ENCODE measurements around the gene DLGAP1.

DLGAP1 gene

GRCh38 chr18:3717376-3718025 is 737.6 kb downstream of the DLGAP1 start:
- H3K27ac ChIP-seq (ENCODE audit: low read length): no peak overlapping the region
- H3K4me1 ChIP-seq (ENCODE audit: insufficient read depth, low read length): peaks cover 9% of the 10 kb centered on the region; the same call in 1 of the 2 replicates
- H3K36me3 ChIP-seq (ENCODE audit: insufficient read depth, low read depth, low read length): no peaks in the 10 kb centered on the region
- no peak overlapping the region for H3K9ac ChIP-seq (ENCODE audit: low read depth, low read length)
- H3K27me3 ChIP-seq (ENCODE audit: insufficient read depth, low read length): no peaks in the 10 kb centered on the region
- no peaks in the 10 kb centered on the region for H3K9me3 ChIP-seq (ENCODE audit: insufficient read depth, low read depth, low read length)
- no peak overlapping the region for H3K4me3 ChIP-seq (ENCODE audit: low read length)

DNA sequence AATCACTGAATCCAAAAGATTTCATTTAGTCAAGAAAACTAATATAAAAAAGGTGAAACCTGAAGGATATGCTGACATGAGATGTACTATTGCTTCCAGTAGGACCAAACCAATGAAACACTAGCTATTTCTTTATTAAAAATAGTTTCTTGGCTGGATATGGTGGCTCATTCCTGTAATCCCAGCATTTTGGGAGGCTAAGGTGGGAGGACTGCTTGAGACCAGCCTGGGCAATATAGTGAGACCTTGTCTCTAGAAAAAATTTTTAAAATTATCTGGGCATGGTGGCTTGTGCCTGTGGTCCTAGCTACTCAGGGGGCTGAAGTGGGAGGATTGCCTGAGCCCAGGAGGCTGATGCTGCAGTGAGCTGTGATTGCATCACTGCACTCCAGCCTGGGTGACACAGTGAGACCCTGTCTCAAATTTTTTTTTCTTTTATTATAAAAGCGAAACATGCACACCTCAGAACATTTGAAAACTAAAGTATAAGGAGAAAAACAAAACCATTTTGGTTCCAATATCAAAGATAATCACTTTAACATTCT is 738.9 kb downstream of the DLGAP1 start:
- H3K9me3 ChIP-seq (ENCODE audit: insufficient read depth, low read depth, low read length): no peaks in the 10 kb centered on the region
- H3K9ac ChIP-seq (ENCODE audit: low read depth, low read length): no peak overlapping the region
- H3K27me3 ChIP-seq (ENCODE audit: insufficient read depth, low read length): no peaks in the 10 kb centered on the region
- no peak overlapping the region for H3K4me3 ChIP-seq (ENCODE audit: low read length)
- H3K36me3 ChIP-seq (ENCODE audit: insufficient read depth, low read depth, low read length): no peaks in the 10 kb centered on the region
- H3K4me1 ChIP-seq (ENCODE audit: insufficient read depth, low read length): no peaks in the 10 kb centered on the region
- H3K27ac ChIP-seq (ENCODE audit: low read length): no peak overlapping the region

DNA sequence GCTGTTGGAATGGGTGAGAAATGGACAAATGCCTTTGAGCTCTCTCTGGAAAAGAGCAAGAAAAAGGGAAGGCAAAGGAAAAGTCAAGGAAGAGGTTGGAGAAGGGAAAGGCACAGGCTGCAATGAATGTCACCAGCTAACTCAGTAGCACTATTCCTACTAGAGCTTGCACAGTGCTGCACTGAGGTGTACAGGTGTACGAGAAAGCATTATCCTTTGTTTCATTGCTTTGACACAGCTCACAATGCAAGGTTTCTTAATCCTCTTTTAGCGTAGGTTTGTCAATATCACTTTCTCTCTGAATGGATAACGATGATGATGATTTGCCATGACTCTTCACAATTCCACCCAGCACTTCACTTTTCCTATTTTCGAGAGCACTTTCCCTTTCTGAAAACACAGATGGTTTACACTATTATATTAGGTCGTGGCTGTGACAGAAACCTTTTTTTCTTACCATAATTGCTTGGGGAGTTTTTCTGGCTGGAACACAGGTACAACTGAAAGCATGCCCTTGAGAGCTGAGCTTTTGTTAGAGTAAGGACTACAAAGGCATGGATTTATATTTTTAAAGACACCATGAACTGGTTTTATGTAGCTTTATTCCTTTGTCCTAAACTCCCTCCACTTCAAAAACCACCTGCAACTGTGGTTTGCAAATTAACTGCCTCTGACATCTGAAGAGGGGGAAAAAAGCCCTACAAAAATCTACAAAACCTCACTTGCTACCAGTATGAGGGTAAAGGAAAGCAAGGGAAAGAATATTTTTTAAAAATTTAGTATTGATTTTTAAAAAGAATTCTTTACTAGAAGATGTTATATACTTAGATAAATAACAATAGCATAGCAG is 739.7 kb downstream of the DLGAP1 start:
- H3K9me3 ChIP-seq (ENCODE audit: insufficient read depth, low read depth, low read length): no peaks in the 10 kb centered on the region
- H3K4me1 ChIP-seq (ENCODE audit: insufficient read depth, low read length): no peaks in the 10 kb centered on the region
- no peak overlapping the region for H3K27ac ChIP-seq (ENCODE audit: low read length)
- no peaks in the 10 kb centered on the region for H3K36me3 ChIP-seq (ENCODE audit: insufficient read depth, low read depth, low read length)
- H3K27me3 ChIP-seq (ENCODE audit: insufficient read depth, low read length): no peaks in the 10 kb centered on the region
- no peak overlapping the region for H3K4me3 ChIP-seq (ENCODE audit: low read length)
- H3K9ac ChIP-seq (ENCODE audit: low read depth, low read length): no peak overlapping the region

- H3K27ac ChIP-seq (ENCODE audit: low read length): no peak overlapping the region
- H3K27me3 ChIP-seq (ENCODE audit: insufficient read depth, low read length): no peaks in the 10 kb centered on the region
- no peak overlapping the region for H3K4me3 ChIP-seq (ENCODE audit: low read length)
Measured at GRCh38 chr18:3713708-3714107, 741.4 kb downstream of the DLGAP1 start.

DNA sequence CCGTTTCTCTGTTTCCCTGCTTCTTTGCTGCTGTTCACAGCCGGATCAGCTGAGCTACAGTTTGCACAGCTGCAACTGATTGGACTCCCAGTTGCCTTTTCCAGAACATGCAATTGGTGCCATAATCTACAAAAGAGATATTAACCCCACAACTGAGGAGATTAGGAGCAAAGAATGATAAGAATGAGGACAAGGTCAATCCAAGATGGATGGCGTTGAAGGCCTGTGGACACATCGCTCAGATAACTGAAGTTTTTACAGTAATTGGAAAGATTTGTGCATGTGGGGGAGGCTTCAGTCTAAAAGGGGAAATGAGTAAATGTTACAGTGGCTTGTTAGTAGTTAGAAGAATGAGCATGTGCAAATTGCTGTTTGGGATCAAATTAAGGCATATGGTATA is 741.9 kb downstream of the DLGAP1 start:
- Histone ChIP-seq H3K9ac (ENCODE audit: low read depth, low read length) (no peak overlapping the region), H3K4me1 (ENCODE audit: insufficient read depth, low read length) (no peaks in the 10 kb centered on the region), H3K27ac (ENCODE audit: low read length) (no peak overlapping the region), H3K9me3 (ENCODE audit: insufficient read depth, low read depth, low read length) (no peaks in the 10 kb centered on the region), H3K4me3 (ENCODE audit: low read length) (no peak overlapping the region), H3K27me3 (ENCODE audit: insufficient read depth, low read length) (no peaks in the 10 kb centered on the region), H3K36me3 (ENCODE audit: insufficient read depth, low read depth, low read length) (no peaks in the 10 kb centered on the region)

More at GRCh38 chr18:3713708-3714107, 741.4 kb downstream of the DLGAP1 start:
- no peaks in the 10 kb centered on the region for H3K36me3 ChIP-seq (ENCODE audit: insufficient read depth, low read depth, low read length)
- no peak overlapping the region for H3K9ac ChIP-seq (ENCODE audit: low read depth, low read length)
- no peaks in the 10 kb centered on the region for H3K9me3 ChIP-seq (ENCODE audit: insufficient read depth, low read depth, low read length)
- H3K4me1 ChIP-seq (ENCODE audit: insufficient read depth, low read length): no peaks in the 10 kb centered on the region

DNA sequence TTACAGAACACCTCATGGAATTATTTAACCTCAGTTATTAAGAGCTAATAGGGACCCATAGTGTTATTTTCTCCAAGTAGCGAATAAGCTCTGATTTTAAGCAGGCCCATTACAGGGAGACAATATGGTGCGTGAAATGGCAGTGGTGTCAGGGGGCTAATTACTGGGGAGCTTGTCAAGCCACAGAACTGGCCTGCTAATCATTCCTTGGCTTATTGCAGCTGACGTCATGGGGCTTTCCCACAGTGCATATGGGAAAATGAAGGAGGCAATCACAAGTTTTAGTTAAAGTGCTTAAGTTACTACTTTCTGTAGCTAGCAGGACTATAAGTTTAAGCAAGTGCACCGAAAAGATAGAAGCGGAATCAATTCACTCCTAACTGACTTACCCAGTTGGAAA is 742.6 kb downstream of the DLGAP1 start:
- Histone ChIP-seq H3K27ac (ENCODE audit: low read length) (no peak overlapping the region), H3K36me3 (ENCODE audit: insufficient read depth, low read depth, low read length) (no peaks in the 10 kb centered on the region)

GRCh38 chr18:3710712-3711301 is 744.3 kb downstream of the DLGAP1 start:
- H3K36me3 ChIP-seq (ENCODE audit: insufficient read depth, low read depth, low read length): no peaks in the 10 kb centered on the region
- H3K27me3 ChIP-seq (ENCODE audit: insufficient read depth, low read length): no peaks in the 10 kb centered on the region
- H3K4me3 ChIP-seq (ENCODE audit: low read length): no peak overlapping the region
- no peaks in the 10 kb centered on the region for H3K4me1 ChIP-seq (ENCODE audit: insufficient read depth, low read length)
- H3K27ac ChIP-seq (ENCODE audit: low read length): no peak overlapping the region
- H3K9ac ChIP-seq (ENCODE audit: low read depth, low read length): no peak overlapping the region
- H3K9me3 ChIP-seq (ENCODE audit: insufficient read depth, low read depth, low read length): no peaks in the 10 kb centered on the region

More for the DNA sequence above, 742.6 kb downstream of the DLGAP1 start:
- H3K9me3 ChIP-seq (ENCODE audit: insufficient read depth, low read depth, low read length): no peaks in the 10 kb centered on the region
- H3K9ac ChIP-seq (ENCODE audit: low read depth, low read length): no peak overlapping the region
- H3K4me3 ChIP-seq (ENCODE audit: low read length): no peak overlapping the region
- no peaks in the 10 kb centered on the region for H3K4me1 ChIP-seq (ENCODE audit: insufficient read depth, low read length)
- H3K27me3 ChIP-seq (ENCODE audit: insufficient read depth, low read length): no peaks in the 10 kb centered on the region

DNA sequence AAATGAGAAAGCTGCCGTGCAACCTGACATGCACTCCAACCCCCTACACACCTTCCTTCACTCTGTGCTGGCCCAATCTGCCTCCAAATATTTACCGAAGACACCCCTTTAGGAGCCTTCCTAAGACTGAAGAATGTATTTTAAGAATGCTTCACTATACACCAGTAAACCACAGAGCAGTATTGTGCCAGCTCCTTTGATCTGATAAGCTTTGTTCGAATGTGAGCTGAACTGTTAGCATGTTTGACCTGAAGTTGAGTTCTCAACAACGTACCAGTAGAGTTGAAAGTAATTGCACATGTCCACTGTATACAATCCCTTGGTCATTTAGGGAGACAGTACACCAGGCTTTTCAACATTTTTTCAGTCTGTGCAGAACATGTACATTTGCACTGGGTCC is 745.9 kb downstream of the DLGAP1 start:
- no peaks in the 10 kb centered on the region for H3K4me1 ChIP-seq (ENCODE audit: insufficient read depth, low read length)
- no peaks in the 10 kb centered on the region for H3K36me3 ChIP-seq (ENCODE audit: insufficient read depth, low read depth, low read length)
- no peak overlapping the region for H3K4me3 ChIP-seq (ENCODE audit: low read length)
- H3K27ac ChIP-seq (ENCODE audit: low read length): no peak overlapping the region
- no peaks in the 10 kb centered on the region for H3K27me3 ChIP-seq (ENCODE audit: insufficient read depth, low read length)
- H3K9ac ChIP-seq (ENCODE audit: low read depth, low read length): no peak overlapping the region
- H3K9me3 ChIP-seq (ENCODE audit: insufficient read depth, low read depth, low read length): no peaks in the 10 kb centered on the region

DNA sequence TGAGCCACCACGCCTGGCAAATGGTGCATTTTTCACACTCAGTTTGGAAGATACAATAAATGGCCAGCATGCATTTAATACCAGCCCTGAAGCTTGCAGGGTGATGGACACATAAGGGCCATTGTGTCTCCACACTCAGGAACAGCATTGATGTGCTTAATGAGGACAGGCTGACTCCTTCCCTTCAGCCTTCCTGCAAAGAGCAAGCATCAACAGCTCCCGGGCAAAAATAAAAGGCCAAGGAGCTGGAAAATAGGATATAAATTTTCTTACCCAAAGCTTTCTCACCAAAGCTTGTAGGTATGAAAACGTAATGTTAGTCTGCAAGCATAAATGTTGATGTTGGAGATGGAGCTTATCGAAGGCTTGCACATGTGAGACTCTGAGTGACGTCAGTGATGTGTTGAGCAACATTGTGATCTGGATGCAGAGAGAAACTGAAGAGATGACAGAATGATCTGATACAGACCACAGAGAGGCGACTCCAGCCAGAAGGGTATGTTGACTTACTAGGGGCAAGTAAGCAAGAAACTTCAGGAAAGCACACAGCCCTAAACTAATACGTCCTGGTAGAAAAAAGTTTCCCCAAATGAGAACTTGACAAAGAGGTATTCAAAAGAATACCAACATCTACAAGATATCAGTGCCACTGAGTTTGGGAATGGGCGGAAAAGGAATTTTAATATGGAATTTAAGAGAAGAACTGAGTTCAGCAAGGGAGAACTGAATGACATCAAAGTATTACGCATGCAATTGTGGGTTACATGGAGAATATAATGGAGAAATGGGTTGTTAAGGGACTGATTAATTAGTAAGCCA is 748.6 kb downstream of the DLGAP1 start:
- H3K36me3 ChIP-seq (ENCODE audit: insufficient read depth, low read depth, low read length): no peaks in the 10 kb centered on the region
- H3K27ac ChIP-seq (ENCODE audit: low read length): no peak overlapping the region
- H3K4me1 ChIP-seq (ENCODE audit: insufficient read depth, low read length): no peaks in the 10 kb centered on the region

GRCh38 chr18:3704556-3705344 is 750.4 kb downstream of the DLGAP1 start:
- Histone ChIP-seq H3K27ac (ENCODE audit: low read length) (no peak overlapping the region), H3K36me3 (ENCODE audit: insufficient read depth, low read depth, low read length) (no peaks in the 10 kb centered on the region; the same call in 1 of the 2 replicates), H3K4me3 (ENCODE audit: low read length) (no peak overlapping the region), H3K9me3 (ENCODE audit: insufficient read depth, low read depth, low read length) (no peaks in the 10 kb centered on the region), H3K9ac (ENCODE audit: low read depth, low read length) (no peak overlapping the region), H3K4me1 (ENCODE audit: insufficient read depth, low read length) (no peaks in the 10 kb centered on the region), H3K27me3 (ENCODE audit: insufficient read depth, low read length) (no peaks in the 10 kb centered on the region)

More for the DNA sequence above, 748.6 kb downstream of the DLGAP1 start:
- Histone ChIP-seq H3K27me3 (ENCODE audit: insufficient read depth, low read length) (no peaks in the 10 kb centered on the region), H3K9me3 (ENCODE audit: insufficient read depth, low read depth, low read length) (no peaks in the 10 kb centered on the region), H3K4me3 (ENCODE audit: low read length) (no peak overlapping the region), H3K9ac (ENCODE audit: low read depth, low read length) (no peak overlapping the region)
